ENCODE results near the gene GREM1. TPM values are rescaled to one million over a fixed set of nuclear protein-coding genes. Genes with fewer than 3 reads are reported as not detected.

The GREM1 gene
- total and polyA plus RNA-seq, 2 experiments from 2014 or later = 0.09 TPM; not detected in 1

DNA sequence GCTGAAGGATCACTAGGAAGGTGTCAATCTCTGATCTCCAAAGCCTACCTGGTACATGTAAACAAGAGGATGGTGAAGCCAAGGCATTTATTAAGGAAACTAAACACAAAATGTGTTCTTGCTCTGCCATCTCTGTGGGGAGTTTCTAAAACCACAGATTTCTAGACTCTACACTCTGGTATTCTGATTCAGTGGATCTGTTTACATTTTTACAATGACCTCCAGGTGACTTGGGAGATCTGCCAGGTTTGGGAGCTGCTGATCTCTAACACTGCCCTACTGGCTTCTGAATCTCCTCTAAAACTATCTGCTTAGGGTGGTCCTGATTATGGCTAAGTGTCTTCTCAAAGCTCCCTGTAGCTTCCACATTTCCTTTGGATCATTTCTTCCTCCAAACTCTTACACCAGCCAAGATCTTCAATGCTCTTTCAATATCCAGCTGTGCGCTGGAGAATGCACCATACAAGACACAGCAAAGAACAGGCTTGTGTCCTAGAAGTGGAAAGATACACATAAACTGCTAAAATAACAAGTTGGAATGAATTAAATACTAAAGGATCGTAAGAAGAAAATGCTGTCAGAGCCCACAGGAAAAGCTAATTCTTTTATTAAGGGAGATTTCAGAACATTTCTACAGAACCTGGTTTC, 72.7 kb downstream of the GREM1 start:
- Histone ChIP-seq H3K36me3 (no peaks in the 10 kb centered on the region), H3K4me3 (no peak overlapping the region), H3K27me3 (no peaks in the 10 kb centered on the region), H3K4me1 (ENCODE audit: low read depth) (no peaks in the 10 kb centered on the region), H3K27ac (no peak overlapping the region), H3K9me3 (ENCODE audit: low read depth) (no peaks in the 10 kb centered on the region)
- TF ChIP-seq, protein P1, sequence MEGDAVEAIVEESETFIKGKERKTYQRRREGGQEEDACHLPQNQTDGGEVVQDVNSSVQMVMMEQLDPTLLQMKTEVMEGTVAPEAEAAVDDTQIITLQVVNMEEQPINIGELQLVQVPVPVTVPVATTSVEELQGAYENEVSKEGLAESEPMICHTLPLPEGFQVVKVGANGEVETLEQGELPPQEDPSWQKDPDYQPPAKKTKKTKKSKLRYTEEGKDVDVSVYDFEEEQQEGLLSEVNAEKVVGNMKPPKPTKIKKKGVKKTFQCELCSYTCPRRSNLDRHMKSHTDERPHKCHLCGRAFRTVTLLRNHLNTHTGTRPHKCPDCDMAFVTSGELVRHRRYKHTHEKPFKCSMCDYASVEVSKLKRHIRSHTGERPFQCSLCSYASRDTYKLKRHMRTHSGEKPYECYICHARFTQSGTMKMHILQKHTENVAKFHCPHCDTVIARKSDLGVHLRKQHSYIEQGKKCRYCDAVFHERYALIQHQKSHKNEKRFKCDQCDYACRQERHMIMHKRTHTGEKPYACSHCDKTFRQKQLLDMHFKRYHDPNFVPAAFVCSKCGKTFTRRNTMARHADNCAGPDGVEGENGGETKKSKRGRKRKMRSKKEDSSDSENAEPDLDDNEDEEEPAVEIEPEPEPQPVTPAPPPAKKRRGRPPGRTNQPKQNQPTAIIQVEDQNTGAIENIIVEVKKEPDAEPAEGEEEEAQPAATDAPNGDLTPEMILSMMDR (IDR thresholded peaks at IDR 0.05; ENCODE audit: low read depth, low read length) = no peak
- no peak for DNase-seq (ENCODE audit: low read depth in 1 of 2, low spot score in 1 of 2)

DNA sequence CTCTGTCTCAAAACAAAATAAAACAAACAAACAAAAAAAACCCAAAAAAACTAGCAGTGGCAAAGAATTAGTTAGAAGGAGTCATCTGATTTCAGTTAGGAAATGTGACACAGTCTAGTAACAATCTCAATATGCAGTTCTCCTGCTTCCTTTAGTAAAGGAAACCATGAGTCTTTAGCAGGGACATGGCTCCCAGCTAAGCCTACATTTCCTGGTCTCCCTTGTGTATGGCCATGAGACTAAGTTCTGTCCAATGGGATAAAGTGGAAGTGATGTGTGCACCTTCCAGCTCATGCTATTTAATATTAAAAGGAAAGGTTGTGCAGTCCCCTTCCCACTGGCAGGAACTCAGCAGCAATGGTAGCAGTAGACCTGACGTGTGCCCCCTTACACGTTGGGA, 74.6 kb downstream of the GREM1 start:
- TF ChIP-seq, protein P1 (IDR thresholded peaks at IDR 0.05; ENCODE audit: low read depth, low read length) = no peak
- no peak for DNase-seq (ENCODE audit: low read depth in 1 of 2, low spot score in 1 of 2)
- no peaks in the 10 kb centered on the region for H3K36me3 ChIP-seq
- H3K9me3 ChIP-seq (ENCODE audit: low read depth) = no peaks in the 10 kb centered on the region
- no peak overlapping the region for H3K4me3 ChIP-seq
- no peak overlapping the region for H3K27ac ChIP-seq
- H3K4me1 ChIP-seq (ENCODE audit: low read depth) = no peaks in the 10 kb centered on the region
- H3K27me3 ChIP-seq = no peaks in the 10 kb centered on the region

Other genes starting within 250 kb of the GREM1 start
- 1.7 and 4.9 TPM in 2 replicates for gene GOLGA8N, start 124.5 kb upstream of the GREM1 start, total RNA-seq
- 0.68 and 1.5 TPM in 2 replicates for gene GOLGA8N, start 124.5 kb upstream of the GREM1 start, polyA plus RNA-seq
- 5.0 and 44.6 TPM in 2 replicates for gene ARHGAP11A, start 102.5 kb upstream of the GREM1 start, total RNA-seq
- 5.1 and 38.8 TPM in 2 replicates for gene ARHGAP11A, start 102.5 kb upstream of the GREM1 start, polyA plus RNA-seq
- 9.0 and 14.4 TPM in 2 replicates for gene SCG5, start 76.3 kb upstream of the GREM1 start, total RNA-seq
- 15.5 and 20.2 TPM in 2 replicates for gene SCG5, start 76.3 kb upstream of the GREM1 start, polyA plus RNA-seq